GM12878 (cell line): ENCODE measurements around the gene DLST.

Source experiments
- ASH2L ChIP-seq: fragments of 300-600, 200-600 bp; sonication (generic); IDR thresholded peaks from 2 replicates; pipeline ENCODE4 v1.6.1; 2017; ENCODE audit warnings: low read depth, mild to moderate bottlenecking, borderline replicate concordance
- ATF7 ChIP-seq: fragments of 450-650 bp; IDR thresholded peaks from 2 replicates; pipeline ENCODE4 v1.6.1; 2016; ENCODE audit warnings: low read depth, mild to moderate bottlenecking
- EP300 ChIP-seq, 2 experiments: fragments of 150-350 bp in 1 of 2; IDR thresholded peaks; 2 replicates each; pipeline ENCODE4 v1.6.1; 2011 to 2012; ENCODE audit warnings: low read depth in 2 of 2, low read length in 2 of 2, borderline replicate concordance in 1 of 2, improper control_type of control experiment in 1 of 2, inconsistent platforms in 1 of 2; ENCODE audit not compliant: control insufficient read depth in 1 of 2
- EZH2 ChIP-seq: IDR thresholded peaks from 2 replicates; pipeline ENCODE4 v1.6.1; 2012; ENCODE audit warnings: low read depth, mild to moderate bottlenecking, control low read depth, inconsistent platforms, low read length, borderline replicate concordance; ENCODE audit not compliant: control insufficient read depth
- MEF2A ChIP-seq: IDR thresholded peaks from 2 replicates; pipeline ENCODE4 v1.6.1; 2011; ENCODE audit warnings: low read depth, mild to moderate bottlenecking, low read length, moderate library complexity; ENCODE audit not compliant: insufficient read depth
- NFYB ChIP-seq: IDR thresholded peaks from 2 replicates; pipeline ENCODE4 v1.6.1; 2011; ENCODE audit warnings: low read depth, mild to moderate bottlenecking, low read length, improper control_type of control experiment, moderate library complexity; ENCODE audit not compliant: insufficient read depth
- RFX5 ChIP-seq: IDR thresholded peaks from 2 replicates; pipeline ENCODE4 v1.6.1; 2011; ENCODE audit warnings: low read depth, low read length, improper control_type of control experiment
- USF1 ChIP-seq: IDR thresholded peaks from 2 replicates; pipeline ENCODE4 v1.6.1; 2011; ENCODE audit warnings: borderline replicate concordance, low read depth, mild to moderate bottlenecking, moderate library complexity, mixed read lengths, low read length; ENCODE audit not compliant: insufficient read depth; ENCODE audit errors: extremely low read length
- TF ChIP-seq, protein P1 (sequence below): IDR thresholded peaks from 2 replicates; pipeline ENCODE4 v1.6.1; 2012; ENCODE audit warnings: low read length, inconsistent platforms
- TF ChIP-seq, protein P2 (sequence below): IDR thresholded peaks from 2 replicates; pipeline ENCODE4 v1.6.1; 2011; ENCODE audit warnings: low read depth, mild to moderate bottlenecking, low read length, moderate library complexity, borderline replicate concordance; ENCODE audit errors: extremely low read depth

DNA sequence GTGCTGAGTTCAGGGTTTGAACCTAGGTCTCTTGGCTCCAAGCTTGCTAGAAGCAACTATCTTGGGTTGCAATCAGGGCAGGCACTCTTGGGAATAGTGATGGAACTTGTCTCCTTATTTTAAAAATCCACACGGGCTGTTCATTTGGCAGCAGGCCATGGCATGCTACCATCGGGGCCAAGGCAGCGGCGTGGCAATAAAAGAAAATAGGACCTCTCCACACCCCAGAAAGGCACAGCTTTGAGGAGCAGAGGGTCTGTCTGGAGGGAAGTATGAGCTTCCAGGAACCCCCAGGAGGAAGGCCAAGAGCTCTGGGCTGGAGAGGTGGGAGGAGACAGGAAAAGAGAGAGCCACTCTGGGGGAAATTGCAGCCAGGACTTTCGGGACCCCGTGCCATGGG lies 26.0 kb downstream of the DLST start:
- TF ChIP-seq, protein P1, sequence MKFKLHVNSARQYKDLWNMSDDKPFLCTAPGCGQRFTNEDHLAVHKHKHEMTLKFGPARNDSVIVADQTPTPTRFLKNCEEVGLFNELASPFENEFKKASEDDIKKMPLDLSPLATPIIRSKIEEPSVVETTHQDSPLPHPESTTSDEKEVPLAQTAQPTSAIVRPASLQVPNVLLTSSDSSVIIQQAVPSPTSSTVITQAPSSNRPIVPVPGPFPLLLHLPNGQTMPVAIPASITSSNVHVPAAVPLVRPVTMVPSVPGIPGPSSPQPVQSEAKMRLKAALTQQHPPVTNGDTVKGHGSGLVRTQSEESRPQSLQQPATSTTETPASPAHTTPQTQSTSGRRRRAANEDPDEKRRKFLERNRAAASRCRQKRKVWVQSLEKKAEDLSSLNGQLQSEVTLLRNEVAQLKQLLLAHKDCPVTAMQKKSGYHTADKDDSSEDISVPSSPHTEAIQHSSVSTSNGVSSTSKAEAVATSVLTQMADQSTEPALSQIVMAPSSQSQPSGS, result no peak
- TF ChIP-seq, protein P2, sequence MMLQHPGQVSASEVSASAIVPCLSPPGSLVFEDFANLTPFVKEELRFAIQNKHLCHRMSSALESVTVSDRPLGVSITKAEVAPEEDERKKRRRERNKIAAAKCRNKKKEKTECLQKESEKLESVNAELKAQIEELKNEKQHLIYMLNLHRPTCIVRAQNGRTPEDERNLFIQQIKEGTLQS, result no peak
- no peak for TF ChIP-seq RFX5
- TF ChIP-seq NFYB, result no peak
- no peak for TF ChIP-seq USF1
- no peak for TF ChIP-seq ASH2L
- TF ChIP-seq EZH2, result no peak
- TF ChIP-seq MEF2A, result no peak
- TF ChIP-seq EP300 (IDR thresholded peaks at IDR 0.05; ENCODE audit: borderline replicate concordance in 1 of 2, control insufficient read depth in 1 of 2, low read depth in 2 of 2, low read length in 2 of 2), result no peak
- TF ChIP-seq ATF7, result no peak
